GM18870 (cell line): ENCODE measurements around the gene NGB.
"Not testable (repeated sequence)": the region's sequence is repeated elsewhere in the genome, so short reads cannot be mapped to it uniquely, and the experiment has no call there.

Experiments
- ATAC-seq: cut with Tn5 transposase; IDR thresholded peaks from one replicate; pipeline ENCODE4 v1.9.1; 2021; ENCODE audit warnings: moderate library complexity; ENCODE audit not compliant: unreplicated experiment

The NGB gene

DNA sequence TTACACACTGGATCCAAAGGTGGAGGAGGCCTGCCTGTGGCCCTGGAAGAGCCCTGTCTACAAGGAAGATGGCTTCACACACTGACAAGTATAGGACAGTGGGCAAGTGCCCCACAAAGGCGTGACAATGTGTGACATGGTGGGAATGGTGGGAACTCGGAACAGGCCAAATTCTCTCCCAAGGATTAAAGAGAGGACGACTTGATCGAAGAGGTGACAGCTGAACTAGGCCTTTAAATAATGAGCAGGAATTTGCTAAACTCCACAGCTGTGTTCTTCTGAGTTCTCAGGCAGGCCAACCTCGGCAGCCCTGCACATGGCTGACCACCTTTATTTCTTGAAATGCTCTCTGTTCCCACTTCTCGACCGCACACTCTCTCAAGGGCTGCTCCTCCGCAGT lies 25.9 kb upstream of the NGB start:
- no peak for ATAC-seq

- no peak for ATAC-seq
Measured at GRCh38 chr14:77296155-77296554, 25.1 kb upstream of the NGB start.

DNA sequence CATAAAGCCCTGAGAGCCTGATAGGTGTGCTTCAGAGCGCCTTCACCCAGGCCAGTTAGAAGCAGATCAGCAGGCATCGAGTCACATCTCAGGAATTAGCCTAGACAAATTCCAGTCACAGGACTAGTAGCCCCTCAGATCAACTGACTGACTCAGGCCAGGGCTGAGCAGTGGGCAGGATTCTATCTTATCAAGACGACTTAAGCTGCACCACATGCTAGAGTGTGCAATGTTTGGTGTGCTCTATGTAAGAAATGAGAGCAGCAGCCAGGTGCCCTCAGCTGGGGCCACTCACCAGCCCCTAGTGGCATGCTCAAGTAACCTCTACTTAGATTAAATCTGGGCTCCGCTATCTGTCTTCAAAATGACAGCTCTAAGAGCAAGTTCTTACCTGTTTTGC lies 19.7 kb upstream of the NGB start:
- ATAC-seq, result no peak

DNA sequence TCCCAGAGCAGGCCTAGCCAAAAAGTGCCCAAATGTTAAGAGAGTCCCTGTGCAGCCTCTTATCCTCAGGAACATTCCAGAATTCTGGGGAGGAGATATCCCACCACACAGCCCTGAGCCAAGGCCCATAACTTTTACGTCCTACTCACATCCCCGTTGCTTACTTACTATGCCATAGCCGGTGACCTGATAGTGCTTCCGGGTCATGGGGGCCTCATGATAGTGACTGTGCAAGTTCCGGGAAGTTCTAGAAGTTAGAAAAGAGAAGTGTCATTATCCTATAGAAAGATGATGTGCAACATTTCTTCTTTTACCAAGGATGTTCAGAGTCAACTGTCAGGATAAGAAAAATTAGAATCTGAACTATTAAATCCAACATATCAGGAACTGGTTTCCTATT lies 15.6 kb upstream of the NGB start:
- ATAC-seq, result no peak

- ATAC-seq, result no peak
Measured at GRCh38 chr14:77284466-77284865, 13.5 kb upstream of the NGB start.

- no peak for ATAC-seq
Measured at GRCh38 chr14:77284066-77284465, 13.1 kb upstream of the NGB start.

- ATAC-seq, result no peak
Measured at GRCh38 chr14:77281852-77282410, 10.9 kb upstream of the NGB start.

DNA sequence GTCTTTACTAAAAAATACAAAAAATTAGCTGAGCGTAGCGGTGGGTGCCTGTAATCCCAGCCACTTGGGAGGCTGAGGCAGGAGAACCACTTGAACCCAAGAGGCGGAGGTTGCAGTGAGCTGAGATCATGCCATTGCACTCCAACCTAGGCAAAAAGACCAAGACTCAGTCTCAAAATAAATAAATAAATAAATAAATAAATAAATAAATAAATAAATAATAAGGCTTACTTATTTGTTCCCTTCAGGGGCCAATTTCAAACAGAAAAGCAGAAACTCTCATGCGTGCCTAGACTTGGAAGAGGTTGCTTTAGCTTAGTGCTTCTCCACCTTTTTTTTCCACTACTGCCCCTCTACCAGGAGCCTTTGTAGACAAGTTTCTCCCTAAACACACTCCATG lies 9.9 kb upstream of the NGB start:
- ATAC-seq, result not testable (repeated sequence)

DNA sequence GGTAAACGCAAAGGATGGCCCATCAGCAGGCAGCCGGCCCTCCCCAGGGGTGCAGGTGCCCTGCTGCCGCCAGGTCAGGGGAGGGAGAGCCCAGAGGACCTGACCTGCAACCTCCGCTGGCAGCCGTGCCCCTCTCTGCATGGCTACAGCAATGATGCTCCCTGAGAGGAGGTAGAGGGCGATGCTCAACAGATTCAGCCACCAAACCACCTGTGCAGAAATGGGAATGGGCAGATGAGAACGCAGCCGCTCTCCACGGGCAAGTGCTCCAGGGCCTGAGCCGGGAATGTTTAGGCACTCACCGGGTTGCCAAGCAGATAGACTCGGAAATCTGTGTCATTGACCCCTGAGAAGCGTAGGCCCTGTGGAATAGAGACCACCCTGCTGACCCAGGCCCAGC lies 8.7 kb upstream of the NGB start:
- no peak for ATAC-seq

DNA sequence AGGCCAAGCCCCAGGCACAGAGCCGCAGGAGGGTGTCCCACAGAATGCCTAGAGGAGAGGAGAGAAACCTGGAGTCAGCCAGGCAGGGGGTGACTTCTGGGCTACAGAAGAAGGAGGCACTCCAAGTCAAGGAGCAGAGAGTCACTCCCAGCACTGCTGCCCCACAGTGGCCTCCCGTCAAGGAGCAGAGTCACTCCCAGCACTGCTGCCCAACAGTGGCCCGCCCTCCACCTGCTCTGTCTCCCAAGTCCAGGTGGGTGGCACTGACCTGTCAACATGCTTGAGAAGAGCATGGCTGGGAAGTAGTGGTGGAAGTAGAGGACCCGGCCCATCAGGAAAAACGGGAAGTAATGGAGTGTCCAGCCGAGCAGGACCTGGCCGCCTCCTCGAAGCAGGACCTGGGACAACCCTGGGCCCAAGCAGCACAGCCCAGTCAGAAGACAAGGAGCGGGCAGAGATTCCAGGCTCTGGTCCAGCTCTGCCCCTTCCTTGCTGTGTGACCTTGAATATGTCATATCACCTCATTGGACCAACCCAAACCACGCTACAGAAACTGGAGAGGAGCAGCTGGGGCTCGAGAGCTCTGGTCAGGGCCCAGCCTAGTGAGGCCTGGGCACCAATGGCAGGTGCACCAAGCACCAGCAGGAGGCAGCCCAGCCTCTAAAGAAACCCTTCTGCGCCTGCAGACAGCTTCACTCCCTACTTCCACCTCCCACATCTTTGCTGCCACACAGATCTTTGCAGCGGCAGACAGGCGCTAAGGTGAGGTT lies 7.6 kb upstream of the NGB start:
- no peak for ATAC-seq

GRCh38 chr14:77276959-77277358 lies 6.0 kb upstream of the NGB start:
- no peak for ATAC-seq

DNA sequence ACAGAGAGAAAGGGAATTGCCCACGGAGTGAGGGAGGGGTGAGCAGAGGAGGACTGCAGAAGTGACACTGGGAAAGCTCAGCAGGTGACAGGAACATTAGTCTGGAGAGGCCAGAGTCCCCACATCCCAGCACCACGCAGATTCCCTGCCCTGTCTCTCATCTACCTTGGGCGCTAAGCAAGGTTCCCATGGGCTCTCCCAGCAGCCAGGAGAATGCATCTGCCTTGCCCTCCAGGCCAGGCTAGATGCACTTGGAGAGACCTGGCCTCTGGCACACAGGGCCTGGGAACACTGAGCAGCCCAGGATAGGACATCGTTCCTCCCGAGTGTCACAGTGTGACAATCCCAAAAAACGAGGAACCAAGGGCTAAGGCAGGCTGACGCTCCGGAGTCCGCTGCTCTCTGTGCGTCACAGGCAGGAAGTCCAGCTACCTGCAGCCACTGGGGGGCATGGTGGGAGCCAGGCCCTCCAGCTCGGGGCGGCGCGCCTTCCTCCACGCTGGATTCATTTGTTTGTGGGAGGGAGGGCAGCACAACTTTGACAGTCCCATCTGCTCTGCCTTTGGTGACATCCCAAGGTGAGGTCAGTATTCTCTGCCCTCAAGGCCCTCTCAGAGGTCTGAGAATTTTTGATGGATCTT lies 5.4 kb upstream of the NGB start:
- no peak for ATAC-seq

DNA sequence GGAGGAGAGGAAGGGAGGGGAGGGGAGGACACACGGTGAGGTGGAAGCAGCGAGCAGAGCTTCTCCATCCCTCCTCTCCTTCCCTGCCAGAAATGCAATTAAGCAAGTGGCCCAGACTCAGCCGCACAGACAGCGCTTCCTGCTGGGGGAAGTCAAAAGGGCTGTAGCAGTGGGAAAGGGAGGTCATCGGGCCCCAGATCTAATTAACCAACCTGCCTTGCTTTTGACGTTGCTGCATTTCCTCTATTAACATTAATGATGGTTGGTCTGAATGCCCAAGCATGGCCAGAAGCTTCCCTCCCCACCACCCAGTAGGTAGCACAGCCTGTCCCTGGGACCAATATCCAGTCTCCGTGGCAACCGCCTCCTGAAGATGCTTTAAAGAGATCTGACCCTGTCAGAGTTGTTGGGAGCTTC lies 4.6 kb upstream of the NGB start:
- no peak for ATAC-seq

DNA sequence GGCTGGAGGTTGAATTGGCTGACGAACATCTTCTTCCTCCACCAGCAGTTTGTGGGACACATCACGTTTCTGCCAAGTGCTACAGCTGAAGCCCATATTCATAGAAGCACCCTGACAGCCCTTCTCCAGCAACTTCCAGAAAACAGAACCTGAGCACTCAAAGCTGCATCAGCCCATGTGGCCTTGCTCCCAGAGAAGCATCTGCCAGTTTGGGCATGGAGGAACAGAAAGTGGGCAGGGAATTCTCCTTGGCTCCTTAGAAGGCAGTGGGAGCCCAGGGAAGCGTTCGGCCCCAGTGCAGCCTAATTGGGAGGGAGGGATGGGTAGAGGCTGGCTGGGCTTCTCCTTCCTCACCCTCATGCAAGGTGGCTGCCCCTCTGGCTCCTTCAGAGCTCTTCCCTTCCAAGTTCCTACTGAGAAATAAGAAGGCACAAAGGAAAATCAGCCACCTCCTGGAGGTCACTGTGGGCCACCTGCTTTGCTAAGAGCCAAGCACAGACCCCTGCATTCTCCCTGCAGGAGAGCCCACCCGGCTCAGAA lies 4.1 kb upstream of the NGB start:
- ATAC-seq, result no peak

- ATAC-seq, result no peak
Measured at GRCh38 chr14:77273796-77274195, 2.8 kb upstream of the NGB start.

GRCh38 chr14:77272261-77272660 lies 1.3 kb upstream of the NGB start:
- ATAC-seq, result no peak

DNA sequence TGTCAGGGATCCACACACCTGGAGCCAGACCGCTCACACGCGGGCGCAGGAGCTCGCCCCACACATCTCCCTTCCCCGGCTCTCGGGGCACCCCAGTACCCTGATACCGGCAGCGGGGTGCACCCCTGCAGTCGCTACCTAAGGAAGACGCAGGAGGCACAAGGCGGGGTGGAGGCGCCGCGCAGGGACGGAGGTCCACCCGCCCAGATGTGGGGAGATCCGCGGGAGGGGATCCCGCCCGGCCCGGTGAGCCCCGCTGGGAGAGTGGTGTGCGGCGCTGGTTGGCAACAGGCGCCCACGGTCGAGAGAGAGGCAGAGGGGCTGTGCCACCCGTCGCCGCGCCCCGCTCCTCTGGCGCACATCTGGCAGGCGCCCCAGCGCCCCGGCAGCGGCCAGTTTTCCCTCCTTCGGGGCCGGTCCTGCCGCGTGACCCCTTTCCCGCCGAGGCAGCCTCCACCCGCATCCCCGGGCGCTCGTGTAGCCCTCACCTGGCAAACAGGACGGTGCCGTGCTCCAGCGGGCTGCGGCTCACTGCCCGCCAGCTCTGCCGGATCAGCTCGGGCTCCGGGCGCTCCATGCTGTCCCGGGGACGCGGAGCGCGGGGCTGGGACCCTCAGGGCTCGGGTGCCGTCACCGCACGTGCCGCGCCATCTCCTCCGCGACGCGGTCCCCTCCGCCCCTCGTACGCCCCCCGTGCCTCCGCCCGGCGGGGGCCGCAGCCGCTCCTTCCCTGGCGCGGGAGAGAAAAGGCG lies 469 bp downstream of the NGB start:
- ATAC-seq, result no peak

DNA sequence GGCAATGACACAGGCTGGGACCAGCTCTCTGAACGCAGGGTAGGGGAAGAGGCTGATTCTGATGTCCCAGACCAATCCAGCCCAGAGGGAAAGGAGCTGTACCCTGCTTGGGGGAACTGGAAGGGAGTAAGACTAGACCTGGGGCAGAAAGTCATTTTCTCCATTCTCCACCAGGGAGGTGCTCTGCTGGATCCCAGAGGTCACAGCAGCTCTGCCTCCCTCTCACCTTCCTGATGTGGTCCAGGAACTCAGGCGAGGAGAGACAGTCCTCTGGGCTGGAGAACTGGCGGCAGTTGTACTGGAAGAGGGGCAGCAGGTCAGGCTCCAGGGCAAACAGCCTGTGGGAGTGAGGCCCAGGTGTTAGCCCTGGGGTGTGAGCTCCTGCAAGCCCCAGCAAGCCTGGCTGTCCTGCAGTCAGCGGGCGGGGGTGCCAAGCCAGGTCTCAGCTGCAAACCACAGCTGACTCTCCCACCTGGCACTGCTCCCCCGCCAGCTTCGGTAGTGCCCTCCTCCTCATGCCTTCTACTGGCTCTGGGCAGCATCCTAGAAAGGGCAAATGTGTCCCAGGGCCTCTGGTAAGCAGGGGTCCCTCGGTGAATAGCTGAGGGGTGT lies 1.9 kb downstream of the NGB start:
- no peak for ATAC-seq

DNA sequence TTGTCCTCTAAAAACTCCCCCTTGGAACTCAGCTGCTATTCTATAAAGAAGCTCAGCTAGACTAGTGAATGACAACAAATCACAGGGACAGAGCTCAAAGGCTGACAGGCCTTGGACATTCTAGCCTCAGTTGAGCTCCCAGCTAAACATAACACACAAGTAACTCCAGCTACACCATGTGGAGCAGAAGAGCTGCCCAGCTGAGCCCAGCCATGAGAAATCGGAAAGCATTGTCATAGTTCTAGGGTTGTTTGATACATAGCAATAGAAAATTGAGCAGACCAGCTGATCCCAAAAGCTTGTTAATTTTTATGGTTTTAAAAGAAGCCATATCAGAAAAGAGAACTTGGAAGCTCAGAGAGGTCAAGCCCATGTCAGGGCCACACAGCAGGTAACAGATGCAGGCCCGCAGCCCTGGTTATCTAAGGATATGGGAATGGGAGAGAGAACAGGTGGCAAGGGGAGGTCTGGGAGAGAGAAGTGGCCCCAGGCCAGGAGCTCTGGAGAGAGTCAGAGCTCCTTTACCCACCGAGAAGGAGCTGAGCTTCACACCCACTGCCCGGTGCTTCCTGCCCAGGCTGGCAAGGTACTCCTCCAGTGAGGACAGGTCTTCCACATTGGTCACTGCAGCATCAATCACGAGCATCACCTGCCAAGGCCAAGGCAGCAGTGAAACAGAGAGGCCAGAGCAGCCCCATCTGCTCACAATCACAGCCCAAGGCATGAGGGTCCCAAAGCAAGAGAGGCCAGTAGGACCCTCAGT lies 2.9 kb downstream of the NGB start:
- no peak for ATAC-seq

DNA sequence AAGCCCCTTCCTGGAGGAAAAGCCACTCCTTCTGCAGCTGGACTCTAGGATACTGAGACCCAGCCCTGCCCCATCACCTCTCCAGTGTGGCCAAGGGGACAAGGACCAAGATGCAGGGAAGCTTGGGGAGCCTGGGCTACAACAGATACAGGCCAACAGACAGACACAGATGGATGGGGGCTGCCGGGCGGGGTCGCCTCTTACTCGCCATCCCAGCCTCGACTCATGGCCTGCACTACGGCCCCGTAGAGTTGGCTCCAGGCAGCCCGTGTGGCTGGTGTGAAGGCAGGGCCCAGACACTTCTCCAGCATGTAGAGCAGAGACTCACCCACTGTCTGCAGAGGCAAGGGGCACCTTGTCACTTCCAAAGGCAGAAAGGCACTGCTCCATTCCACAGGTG lies 4.7 kb downstream of the NGB start:
- ATAC-seq, result no peak
